ENCODE data around the gene TRPV4. TPM values are rescaled to one million over a fixed set of nuclear protein-coding genes. Genes with fewer than 3 reads are reported as not detected.

TRPV4 gene
- total and polyA plus RNA-seq, 2 experiments from 2014 or later: 0.66 to 1.1 TPM

DNA sequence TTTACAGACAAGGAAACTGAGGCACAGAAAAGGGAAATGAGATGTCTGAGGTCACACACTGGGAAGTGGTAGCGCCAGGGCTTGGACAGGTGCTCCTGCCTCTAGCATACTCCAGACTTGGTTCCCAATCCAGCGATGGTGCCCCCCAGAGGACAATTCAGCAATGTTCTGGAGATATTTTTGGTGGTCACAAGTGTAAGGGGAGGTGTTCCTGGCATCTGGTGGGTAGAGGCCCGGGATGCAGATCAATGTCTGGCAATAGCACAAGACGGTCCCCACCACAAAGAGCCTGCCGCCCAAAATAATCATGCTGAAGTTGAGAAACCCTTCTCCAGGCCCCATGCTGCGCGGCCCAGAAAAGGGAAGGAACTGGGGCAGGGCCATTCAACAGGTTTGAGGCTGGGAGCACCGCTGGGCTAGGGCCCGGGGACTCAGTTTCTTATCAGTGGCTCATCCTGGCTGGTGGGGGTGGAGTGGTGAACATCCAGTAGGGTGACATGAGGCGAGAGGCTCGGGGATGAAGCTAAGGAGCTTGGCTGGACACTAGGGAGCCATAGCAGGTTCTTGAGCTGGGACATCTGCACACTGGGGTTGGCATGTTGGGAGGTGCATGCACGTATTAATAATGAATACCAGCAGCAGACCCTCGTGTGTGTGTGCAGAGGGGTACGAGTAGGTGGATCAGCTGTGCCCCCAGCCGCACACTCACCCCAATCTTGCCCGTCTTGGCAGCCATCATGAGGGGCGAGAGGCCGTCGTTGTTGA, 35.1 kb downstream of the TRPV4 start:
- ATAC-seq: peak; percentile 85
- no peaks in the 10 kb centered on the region for H3K36me3 Mint-ChIP-seq (ENCODE audit: low read depth)

More for the DNA sequence above, 35.1 kb downstream of the TRPV4 start:
- Histone ChIP-seq H3K79me2 (replicated peaks; ENCODE audit: insufficient read depth) (no peaks in the 10 kb centered on the region), H3K27me3 (ENCODE audit: insufficient read depth) (no peaks in the 10 kb centered on the region), H3F3A (replicated peaks; ENCODE audit: low read depth) (no peaks in the 10 kb centered on the region), H3K4me1 (ENCODE audit: insufficient read depth) (no peaks in the 10 kb centered on the region), H3K4me2 (no peak overlapping the region), H2AFZ (no peak overlapping the region), H3K9me2 (ENCODE audit: insufficient read depth) (no peaks in the 10 kb centered on the region), H3K27ac (ENCODE audit: low read depth) (no peak overlapping the region), H4K20me1 (replicated peaks; ENCODE audit: insufficient read depth) (no peaks in the 10 kb centered on the region), H3K4me3 (no peak overlapping the region), H3K36me3 (ENCODE audit: insufficient read depth) (no peaks in the 10 kb centered on the region)
- H3K4me1 Mint-ChIP-seq: no peaks in the 10 kb centered on the region; the same call in 2 of the 3 replicates
- H3K9me3 Mint-ChIP-seq: no peaks in the 10 kb centered on the region
- TF ChIP-seq, protein P1, sequence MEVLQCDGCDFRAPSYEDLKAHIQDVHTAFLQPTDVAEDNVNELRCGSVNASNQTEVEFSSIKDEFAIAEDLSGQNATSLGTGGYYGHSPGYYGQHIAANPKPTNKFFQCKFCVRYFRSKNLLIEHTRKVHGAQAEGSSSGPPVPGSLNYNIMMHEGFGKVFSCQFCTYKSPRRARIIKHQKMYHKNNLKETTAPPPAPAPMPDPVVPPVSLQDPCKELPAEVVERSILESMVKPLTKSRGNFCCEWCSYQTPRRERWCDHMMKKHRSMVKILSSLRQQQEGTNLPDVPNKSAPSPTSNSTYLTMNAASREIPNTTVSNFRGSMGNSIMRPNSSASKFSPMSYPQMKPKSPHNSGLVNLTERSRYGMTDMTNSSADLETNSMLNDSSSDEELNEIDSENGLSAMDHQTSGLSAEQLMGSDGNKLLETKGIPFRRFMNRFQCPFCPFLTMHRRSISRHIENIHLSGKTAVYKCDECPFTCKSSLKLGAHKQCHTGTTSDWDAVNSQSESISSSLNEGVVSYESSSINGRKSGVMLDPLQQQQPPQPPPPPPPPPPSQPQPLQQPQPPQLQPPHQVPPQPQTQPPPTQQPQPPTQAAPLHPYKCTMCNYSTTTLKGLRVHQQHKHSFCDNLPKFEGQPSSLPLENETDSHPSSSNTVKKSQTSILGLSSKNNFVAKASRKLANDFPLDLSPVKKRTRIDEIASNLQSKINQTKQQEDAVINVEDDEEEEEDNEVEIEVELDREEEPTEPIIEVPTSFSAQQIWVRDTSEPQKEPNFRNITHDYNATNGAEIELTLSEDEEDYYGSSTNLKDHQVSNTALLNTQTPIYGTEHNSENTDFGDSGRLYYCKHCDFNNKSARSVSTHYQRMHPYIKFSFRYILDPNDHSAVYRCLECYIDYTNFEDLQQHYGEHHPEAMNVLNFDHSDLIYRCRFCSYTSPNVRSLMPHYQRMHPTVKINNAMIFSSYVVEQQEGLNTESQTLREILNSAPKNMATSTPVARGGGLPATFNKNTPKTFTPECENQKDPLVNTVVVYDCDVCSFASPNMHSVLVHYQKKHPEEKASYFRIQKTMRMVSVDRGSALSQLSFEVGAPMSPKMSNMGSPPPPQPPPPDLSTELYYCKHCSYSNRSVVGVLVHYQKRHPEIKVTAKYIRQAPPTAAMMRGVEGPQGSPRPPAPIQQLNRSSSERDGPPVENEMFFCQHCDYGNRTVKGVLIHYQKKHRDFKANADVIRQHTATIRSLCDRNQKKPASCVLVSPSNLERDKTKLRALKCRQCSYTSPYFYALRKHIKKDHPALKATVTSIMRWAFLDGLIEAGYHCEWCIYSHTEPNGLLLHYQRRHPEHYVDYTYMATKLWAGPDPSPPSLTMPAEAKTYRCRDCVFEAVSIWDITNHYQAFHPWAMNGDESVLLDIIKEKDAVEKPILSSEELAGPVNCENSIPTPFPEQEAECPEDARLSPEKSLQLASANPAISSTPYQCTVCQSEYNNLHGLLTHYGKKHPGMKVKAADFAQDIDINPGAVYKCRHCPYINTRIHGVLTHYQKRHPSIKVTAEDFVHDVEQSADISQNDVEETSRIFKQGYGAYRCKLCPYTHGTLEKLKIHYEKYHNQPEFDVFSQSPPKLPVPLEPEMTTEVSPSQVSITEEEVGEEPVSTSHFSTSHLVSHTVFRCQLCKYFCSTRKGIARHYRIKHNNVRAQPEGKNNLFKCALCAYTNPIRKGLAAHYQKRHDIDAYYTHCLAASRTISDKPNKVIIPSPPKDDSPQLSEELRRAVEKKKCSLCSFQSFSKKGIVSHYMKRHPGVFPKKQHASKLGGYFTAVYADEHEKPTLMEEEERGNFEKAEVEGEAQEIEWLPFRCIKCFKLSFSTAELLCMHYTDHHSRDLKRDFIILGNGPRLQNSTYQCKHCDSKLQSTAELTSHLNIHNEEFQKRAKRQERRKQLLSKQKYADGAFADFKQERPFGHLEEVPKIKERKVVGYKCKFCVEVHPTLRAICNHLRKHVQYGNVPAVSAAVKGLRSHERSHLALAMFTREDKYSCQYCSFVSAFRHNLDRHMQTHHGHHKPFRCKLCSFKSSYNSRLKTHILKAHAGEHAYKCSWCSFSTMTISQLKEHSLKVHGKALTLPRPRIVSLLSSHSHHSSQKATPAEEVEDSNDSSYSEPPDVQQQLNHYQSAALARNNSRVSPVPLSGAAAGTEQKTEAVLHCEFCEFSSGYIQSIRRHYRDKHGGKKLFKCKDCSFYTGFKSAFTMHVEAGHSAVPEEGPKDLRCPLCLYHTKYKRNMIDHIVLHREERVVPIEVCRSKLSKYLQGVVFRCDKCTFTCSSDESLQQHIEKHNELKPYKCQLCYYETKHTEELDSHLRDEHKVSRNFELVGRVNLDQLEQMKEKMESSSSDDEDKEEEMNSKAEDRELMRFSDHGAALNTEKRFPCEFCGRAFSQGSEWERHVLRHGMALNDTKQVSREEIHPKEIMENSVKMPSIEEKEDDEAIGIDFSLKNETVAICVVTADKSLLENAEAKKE (CRISPR knock-in tag; IDR thresholded peaks at IDR 0.05): no peak
- TF ChIP-seq POLR2AphosphoS5 (IDR thresholded peaks at IDR 0.05; ENCODE audit: low read depth): no peak
- TF ChIP-seq, protein P2, sequence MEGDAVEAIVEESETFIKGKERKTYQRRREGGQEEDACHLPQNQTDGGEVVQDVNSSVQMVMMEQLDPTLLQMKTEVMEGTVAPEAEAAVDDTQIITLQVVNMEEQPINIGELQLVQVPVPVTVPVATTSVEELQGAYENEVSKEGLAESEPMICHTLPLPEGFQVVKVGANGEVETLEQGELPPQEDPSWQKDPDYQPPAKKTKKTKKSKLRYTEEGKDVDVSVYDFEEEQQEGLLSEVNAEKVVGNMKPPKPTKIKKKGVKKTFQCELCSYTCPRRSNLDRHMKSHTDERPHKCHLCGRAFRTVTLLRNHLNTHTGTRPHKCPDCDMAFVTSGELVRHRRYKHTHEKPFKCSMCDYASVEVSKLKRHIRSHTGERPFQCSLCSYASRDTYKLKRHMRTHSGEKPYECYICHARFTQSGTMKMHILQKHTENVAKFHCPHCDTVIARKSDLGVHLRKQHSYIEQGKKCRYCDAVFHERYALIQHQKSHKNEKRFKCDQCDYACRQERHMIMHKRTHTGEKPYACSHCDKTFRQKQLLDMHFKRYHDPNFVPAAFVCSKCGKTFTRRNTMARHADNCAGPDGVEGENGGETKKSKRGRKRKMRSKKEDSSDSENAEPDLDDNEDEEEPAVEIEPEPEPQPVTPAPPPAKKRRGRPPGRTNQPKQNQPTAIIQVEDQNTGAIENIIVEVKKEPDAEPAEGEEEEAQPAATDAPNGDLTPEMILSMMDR (conservative IDR thresholded peaks at IDR 0.05; ENCODE audit: low read depth in 2 of 2): peak; percentile 56 to 71
- TF ChIP-seq CREB1 (CRISPR knock-in tag; IDR thresholded peaks at IDR 0.05; ENCODE audit: low read depth): no peak
- no peak for TF ChIP-seq NANOG (IDR thresholded peaks at IDR 0.05; ENCODE audit: borderline replicate concordance)
- no peak overlapping the region; the same call in 2 of the 3 replicates for H3K4me3 Mint-ChIP-seq
- DNase-seq (ENCODE audit: low spot score): peak; percentile 64
- H3K27ac Mint-ChIP-seq: no peak overlapping the region
- no peaks in the 10 kb centered on the region for H3K27me3 Mint-ChIP-seq (ENCODE audit: insufficient read depth, low read depth, poor library complexity)

Data from GM23338 (cell line).